22Rv1 (cell line): ENCODE data around the gene RCL1.

Source experiments
- H3K27ac ChIP-seq: fragments of 450-650 bp; 2 replicates; pipeline ENCODE4 v1.5.1; 2017
- CTCF ChIP-seq: fragments of 450-650 bp; IDR thresholded peaks from 2 replicates; pipeline ENCODE4 v1.5.1; 2017; ENCODE audit warnings: mild to moderate bottlenecking
- ZFX ChIP-seq: fragments of 450-650 bp; IDR thresholded peaks from 2 replicates; pipeline ENCODE4 v1.6.1; 2017; ENCODE audit warnings: antibody characterized with exemption, borderline replicate concordance

The RCL1 gene

DNA sequence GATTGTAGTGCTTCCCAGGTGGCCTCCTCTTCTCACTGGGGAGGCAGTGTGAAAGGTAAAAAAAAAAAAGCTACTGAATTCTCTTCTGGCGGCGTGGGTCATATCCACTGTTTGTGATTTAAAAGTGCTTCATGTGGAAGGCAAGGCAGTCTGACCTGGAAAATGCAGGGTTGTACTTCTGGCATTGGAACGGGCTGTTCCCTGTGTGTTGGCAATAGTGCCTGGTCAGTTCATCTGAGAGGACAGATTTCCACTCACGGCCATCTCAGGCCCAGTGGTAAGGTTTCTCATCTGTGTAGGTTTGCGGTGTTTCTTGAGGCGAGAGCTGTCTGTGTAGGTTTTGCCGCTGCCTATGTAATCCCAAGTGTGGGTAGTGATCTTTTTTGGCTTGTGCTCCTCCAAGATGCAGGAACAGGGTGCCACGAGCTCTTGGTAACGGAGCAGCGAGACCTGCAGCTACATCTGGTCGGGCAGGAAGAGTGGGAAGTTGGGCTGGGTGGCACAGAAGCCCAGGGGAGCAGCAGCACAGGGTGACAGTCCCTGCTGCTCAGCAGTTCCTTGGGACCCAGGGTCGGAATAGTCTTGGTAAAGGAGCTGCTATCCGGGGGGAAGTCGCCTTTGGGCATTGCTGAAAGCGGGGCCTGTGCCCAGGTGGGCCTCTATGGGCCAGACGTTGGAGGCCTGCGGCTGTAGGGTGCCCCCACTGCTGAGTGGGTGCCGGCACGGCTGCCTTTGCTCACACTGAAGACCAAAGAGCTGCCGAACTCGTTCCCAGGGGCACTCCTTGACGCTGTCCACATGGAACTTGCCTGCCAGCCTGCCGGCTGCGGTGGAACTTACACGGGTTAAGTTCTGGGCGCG lies 11.2 kb downstream of the RCL1 start:
- no peak overlapping the region for H3K27ac ChIP-seq

GRCh38 chr9:4804531-4805016 lies 11.8 kb downstream of the RCL1 start:
- TF ChIP-seq ZFX (no peak), CTCF (no peak)
- no peak overlapping the region for H3K27ac ChIP-seq

More for the DNA sequence above, 11.2 kb downstream of the RCL1 start:
- TF ChIP-seq ZFX (no peak), CTCF (no peak)

DNA sequence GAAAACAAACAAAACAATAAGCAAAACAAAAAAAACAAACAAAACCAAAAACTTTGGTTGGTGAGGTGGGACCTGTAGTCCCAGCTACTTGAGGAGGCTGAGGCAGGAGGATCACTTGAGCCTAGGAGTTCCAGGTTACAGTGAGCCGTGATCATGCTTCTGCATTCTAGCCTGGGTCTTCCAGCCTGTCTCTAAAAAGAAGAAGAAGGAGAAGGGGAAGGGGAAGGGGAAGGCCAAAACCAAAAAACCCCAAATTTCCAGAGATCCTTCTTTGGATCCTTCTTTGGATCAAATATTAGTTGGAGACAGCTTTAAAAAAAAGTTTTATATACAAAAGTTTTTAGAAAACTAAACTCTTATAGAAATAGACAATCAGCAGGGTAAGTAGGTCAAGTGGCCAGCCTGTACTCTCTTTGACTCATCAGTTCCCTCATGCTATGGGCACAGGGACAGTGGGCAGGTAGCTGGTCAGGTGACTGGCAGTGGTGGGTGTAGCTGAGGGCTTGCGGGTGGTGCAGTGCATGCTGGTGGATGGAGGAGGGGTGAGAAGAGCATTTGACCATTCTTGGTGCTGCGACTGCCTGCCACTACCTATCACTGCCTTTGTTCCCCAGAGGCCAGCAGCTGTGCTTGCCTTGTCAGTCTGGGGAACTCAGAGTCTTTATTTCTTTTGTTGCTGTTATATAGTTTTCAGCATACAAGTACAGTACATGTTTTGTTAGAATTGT lies 12.6 kb downstream of the RCL1 start:
- no peak overlapping the region for H3K27ac ChIP-seq
- no peak for TF ChIP-seq ZFX
- no peak for TF ChIP-seq CTCF

- no peak overlapping the region for H3K27ac ChIP-seq
- TF ChIP-seq CTCF (no peak), ZFX (no peak)
Observed at GRCh38 chr9:4810565-4810964, 17.8 kb downstream of the RCL1 start.

DNA sequence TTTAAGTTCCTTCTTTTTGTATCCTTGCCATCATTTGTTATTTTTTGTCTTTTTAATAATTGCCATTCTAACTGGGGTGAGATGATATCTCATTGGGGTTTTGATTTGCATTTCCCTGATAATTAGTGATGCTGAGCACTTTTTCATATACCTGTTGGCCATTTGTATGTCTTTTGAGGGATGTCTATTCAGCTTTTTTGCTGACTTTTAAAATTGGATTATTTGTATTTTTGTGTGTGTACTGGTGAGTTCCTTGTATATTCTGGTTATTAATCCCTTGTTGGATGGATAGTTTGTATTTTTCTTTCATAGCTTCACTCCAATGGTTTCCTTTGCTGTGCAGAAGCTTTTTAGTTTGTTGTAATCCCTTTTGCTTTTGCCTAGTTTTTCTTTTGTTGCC lies 19.1 kb downstream of the RCL1 start:
- H3K27ac ChIP-seq = no peak overlapping the region
- TF ChIP-seq ZFX (no peak), CTCF (no peak)

- no peak overlapping the region for H3K27ac ChIP-seq
- TF ChIP-seq CTCF (no peak), ZFX (no peak)
Observed at GRCh38 chr9:4812858-4813257, 20.1 kb downstream of the RCL1 start.

DNA sequence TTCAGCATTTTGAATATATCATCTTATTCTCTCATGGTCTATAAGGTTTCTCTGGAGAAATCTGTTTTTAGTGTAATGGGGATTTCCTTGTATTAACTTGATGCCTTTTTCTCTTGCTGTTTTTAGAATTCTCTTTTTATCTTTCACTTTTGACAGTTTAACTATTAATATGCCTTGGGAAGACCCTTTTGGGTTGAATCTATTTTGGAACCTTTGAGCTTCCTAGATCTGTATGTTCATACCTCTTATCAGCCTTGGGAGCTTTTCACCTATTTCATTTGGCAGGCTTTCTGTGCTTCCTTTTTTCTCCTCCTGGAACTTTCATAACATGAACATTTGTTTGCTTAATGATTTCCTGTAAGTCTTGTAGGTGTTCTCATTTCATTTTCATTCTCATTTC lies 22.2 kb downstream of the RCL1 start:
- no peak for TF ChIP-seq ZFX
- TF ChIP-seq CTCF = no peak
- no peak overlapping the region for H3K27ac ChIP-seq
